PFSK-1 (cell line): ENCODE results near the gene DOC2B.

Experiments
- POLR2AphosphoS5 ChIP-seq: IDR thresholded peaks from 2 replicates; pipeline ENCODE4 v1.6.1; 2012; ENCODE audit warnings: low read depth, mild to moderate bottlenecking, control low read depth, low read length, moderate library complexity
- REST ChIP-seq, 2 experiments: IDR thresholded peaks; 2 replicates each; pipeline versions ENCODE4 v1.6.1 to v1.8.0; 2011 to 2012; ENCODE audit warnings: low read depth in 2 of 2, low read length in 2 of 2, control low read depth in 1 of 2, inconsistent platforms in 1 of 2, mild to moderate bottlenecking in 1 of 2, moderate library complexity in 1 of 2; ENCODE audit not compliant: insufficient read depth in 1 of 2

GRCh38 chr17:229709-230394 lies 48.4 kb upstream of the DOC2B start:
- no peak for TF ChIP-seq POLR2AphosphoS5
- TF ChIP-seq REST (IDR thresholded peaks at IDR 0.05; ENCODE audit: insufficient read depth in 1 of 2, low read depth in 2 of 2, low read length in 2 of 2) = no peak
